HG03460 (cell line): ENCODE data around the gene KIF22.

Experiments
- ATAC-seq: cut with Tn5 transposase; IDR thresholded peaks from one replicate; pipeline ENCODE4 v1.9.1; 2021; ENCODE audit not compliant: unreplicated experiment

Gene KIF22

GRCh38 chr16:29834079-29834478 is 43.5 kb downstream of the KIF22 start:
- no peak for ATAC-seq

DNA sequence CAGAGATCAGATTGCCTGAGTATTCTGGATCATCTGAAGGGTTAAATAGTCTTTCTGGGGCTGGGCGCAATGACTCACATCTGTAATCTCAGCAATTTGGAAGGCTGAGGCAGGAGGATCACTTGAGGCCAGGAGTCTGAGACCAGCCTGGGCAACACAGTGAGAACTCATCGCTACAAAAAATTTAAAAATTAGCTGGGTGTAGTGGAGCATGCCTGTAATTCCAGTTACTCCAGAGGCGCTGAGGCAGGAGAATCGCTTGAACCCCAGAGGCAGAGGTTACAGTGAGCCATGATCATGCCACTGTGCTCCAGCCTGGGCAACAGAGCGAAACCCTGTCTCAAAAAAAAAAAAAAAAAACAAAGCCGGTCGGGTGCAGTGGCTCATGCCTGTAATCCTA is 45.4 kb downstream of the KIF22 start:
- ATAC-seq: no peak

GRCh38 chr16:29836623-29837022 is 46.1 kb downstream of the KIF22 start:
- no peak for ATAC-seq

DNA sequence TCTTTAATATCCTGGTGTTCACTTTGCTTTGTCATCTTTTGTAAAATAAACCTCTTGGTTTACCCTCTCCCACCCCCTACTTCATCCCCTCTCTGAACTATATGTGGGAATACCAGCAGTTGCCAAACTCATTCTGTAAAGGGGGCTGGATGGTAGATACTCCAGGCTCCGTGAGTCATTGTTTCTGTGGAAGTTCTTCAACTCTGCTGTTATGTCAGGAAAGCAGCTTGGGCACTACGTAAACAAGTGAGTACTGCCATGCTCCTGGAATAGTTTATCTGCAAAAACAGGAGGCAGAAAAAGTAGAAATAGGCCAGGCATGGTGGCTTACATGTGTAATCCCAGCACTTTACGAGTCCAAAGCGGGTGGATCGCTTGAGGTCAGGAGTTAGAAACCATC is 47.3 kb downstream of the KIF22 start:
- no peak for ATAC-seq

GRCh38 chr16:29839822-29840221 is 49.3 kb downstream of the KIF22 start:
- ATAC-seq: no peak

DNA sequence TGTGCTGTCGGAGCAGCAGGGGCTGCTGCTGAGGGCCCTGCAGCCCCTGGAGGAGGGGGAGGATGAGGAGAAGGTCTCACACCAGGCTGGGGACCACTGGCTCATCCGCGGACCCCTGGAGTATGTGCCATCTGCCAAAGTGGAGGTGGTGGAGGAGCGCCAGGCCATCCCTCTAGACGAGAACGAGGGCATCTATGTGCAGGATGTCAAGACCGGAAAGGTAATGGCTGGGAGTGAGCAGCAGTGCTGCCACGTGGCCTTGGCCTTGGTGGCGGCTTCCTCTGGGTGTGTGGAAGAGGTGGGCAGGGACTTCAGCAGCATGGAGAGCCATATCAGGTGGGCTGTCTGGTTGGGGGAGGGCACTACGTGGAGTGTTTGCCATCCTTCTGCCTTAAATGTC is 49.7 kb downstream of the KIF22 start:
- ATAC-seq: no peak

GRCh38 chr16:29841631-29842030 is 51.1 kb downstream of the KIF22 start:
- ATAC-seq: no peak

DNA sequence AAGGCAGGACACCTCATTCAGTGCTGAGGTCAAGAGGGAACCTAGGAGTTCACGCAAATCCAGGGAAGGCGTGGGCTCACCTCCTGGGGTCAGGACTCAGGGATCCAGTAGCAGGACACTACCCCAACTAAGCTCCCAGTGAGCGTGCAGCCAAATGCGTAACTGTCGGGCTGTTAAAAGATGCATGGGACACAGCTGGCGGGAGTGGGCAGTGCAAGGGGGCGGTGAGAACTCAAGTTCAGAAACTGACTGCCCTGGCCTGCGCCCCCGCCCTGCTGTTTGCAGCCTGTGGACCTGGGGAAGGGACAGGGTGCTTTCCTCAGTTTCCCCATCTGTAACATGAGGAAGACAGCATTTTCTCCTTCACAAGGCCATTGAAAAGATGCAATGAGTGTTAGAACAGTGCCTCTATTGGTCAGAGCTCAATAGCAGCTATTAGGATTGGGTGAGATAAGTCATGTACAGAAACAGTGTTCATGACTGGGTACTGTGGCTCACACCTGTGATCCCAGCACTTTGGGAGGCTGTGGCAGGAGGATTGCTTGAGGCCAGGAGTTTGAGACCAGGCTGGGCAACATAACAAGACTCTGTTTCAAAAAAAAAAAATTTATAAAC is 52.3 kb downstream of the KIF22 start:
- ATAC-seq: no peak

DNA sequence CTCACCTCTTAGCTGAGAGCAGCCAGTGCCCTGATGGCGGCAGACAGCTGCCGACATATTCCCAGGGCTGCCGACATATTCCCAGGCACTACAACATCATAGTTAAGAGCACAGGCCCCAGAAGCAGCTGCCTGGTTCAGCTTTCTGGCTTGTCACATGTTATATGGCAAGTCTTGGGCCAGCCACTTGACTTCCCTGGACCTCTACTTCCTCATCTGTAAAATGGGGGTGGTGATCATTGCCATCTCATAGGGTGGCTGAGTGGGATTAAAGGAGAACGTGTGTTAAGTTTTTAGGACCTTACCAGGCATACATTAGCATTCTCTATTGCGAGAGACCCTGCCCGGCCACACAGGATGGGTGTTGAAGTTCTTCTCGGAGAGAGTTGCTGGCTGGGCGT is 53.4 kb downstream of the KIF22 start:
- no peak for ATAC-seq

DNA sequence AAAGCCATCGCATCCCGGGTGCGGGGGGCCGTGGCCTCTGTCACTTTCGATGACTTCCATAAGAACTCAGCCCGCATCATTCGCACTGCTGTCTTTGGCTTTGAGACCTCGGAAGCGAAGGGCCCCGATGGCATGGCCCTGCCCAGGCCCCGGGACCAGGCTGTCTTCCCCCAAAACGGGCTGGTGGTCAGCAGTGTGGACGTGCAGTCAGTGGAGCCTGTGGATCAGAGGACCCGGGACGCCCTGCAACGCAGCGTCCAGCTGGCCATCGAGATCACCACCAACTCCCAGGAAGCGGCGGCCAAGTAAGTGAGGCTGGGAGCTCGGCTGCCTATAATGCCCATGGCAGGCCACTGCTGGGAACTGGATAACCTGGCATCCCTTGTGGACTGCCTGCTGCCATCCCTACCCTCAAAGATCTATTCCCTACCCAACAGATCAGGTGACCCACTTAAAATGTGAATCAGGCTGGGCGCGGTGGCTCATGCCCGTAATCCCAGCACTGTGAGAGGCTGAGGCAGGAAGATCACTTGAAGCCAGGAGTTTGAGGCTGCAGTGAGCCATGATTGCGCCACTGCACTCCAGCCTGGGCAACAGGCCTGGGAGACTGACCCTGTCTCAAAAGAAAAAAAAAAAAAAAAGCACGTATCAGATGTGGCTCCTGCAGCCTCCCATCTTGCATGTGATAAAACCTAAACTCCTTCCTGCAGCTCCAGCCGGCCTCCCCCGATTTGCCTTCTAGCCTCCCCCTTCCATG is 54.2 kb downstream of the KIF22 start:
- no peak for ATAC-seq

- no peak for ATAC-seq
Measured at GRCh38 chr16:29845656-29846055, 55.1 kb downstream of the KIF22 start.

DNA sequence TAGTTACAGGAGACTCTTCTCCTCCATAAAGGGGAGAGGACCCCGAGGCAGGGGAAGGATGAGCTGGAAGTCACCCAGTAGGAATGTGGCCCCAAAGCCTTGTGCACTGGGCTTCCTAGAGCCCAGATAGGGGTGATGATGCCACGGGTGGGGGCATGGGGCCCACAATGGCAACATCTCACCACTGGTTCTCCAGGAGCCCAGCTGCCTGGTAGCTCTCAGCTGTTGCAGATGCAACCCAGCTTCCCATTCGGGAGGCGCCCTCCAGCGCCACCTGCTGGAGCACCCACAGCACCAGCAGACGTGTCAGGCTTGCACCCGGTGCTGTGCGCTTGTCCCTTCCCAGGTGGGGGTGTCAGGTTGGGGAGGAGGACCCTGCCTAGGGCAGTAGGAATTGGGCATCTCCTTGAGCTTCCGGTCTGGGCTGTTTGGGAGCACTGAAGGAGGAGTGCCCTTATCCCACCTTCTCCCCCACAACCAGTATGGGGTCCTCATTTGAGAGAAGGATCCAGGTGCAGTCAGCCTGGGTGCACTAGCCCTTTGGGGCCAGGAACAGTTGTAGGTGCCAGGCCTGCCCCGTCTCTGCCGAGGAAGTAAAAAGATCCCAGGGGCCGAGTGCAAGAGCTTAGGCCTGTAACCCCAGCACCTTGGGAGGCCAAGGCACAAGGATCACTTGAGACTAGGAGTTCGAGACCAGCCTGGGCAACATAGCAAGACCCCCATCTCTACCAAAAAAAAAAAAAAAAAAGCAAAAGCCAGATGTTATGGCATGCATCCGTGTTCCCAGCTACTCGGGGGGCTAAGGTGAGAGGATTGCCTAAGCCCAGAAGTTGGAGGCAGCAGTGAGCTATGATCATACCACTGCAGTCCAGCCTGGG is 58.1 kb downstream of the KIF22 start:
- ATAC-seq: no peak

DNA sequence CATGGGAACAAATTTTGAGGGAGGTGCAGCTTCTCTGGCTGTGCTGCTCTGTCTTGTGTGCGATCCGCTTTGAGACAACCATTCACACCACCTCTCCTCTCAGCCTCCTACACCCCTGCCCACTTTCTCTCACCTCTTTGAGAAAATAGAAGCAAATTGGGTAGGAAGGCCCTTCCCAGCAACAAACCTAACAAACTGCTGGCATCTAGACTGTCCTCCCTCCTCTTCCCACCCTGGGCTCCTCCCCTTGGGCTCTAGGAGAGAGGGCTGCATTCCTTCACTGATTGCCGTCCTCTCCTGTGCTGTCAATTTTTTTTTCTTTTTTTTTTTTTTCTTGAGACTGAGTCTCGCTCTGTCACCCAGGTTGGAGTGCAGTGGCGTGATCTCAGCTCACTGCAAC is 59.0 kb downstream of the KIF22 start:
- no peak for ATAC-seq

DNA sequence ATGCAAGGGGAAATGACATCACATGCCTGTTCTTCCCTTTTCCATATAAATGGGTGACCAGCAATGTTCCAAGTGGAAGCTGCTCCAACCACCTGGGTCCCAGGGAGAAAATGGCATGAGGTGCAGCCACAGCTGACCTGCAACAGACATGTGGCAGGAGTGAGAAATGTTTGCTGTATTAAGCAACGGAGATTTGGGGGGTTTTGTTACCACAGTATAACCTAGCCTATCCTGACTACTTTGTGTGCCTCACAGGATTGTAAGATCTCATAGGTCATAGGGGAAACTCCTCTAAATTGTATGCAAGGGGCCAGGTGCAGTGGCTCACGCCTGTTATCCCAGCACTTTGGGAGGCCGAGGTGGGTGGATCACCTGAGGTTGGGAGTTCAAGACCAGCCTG is 60.4 kb downstream of the KIF22 start:
- ATAC-seq: no peak

GRCh38 chr16:29852654-29853053 is 62.1 kb downstream of the KIF22 start:
- no peak for ATAC-seq

DNA sequence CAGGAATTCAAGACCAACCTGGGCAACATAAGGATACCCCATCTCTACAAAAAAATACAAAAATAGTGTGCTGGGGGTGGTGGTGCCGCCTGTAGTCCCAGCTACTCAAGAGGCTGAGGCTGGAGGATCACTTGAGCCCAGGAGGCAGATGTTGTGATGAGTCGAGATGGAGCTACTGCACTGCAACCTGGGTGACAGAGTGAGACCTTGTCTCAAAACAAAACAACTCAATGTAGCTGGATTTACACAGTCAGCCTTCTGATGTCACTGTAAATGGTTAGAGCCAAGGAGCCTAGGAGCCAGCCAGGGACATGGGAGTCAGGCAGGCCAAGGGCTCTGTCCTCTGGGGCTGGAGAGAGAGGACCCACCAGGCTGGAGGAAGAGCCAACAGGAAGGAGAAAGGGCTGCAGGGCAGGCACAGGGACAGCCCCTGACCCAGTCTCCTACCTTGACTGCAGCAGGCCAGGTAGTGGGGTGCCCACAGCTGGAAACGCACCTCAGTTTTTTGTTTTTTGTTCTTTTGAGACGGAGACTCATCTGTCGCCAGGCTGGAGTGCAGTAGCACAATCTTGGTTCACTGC is 64.1 kb downstream of the KIF22 start:
- ATAC-seq: no peak
